ENCODE data around the gene RTEL1.

GRCh38 chr20:63736893-63737694 is 79.0 kb downstream of the RTEL1 start:
- TF ChIP-seq POLR2AphosphoS5 (IDR thresholded peaks at IDR 0.05; ENCODE audit: low read depth, low read length) (peak; percentile 34; the same call in 1 of the 2 replicates), POLR2A (IDR thresholded peaks at IDR 0.05; ENCODE audit: borderline replicate concordance, extremely low read depth, insufficient read depth, insufficient read length) (no peak), RAD21 (IDR thresholded peaks at IDR 0.05; ENCODE audit: low read depth) (no peak), ZFX (IDR thresholded peaks at IDR 0.05) (no peak), ATF3 (IDR thresholded peaks at IDR 0.05) (no peak), FOSL1 (IDR thresholded peaks at IDR 0.05; ENCODE audit: low read depth) (no peak)
- TF ChIP-seq, protein P1, sequence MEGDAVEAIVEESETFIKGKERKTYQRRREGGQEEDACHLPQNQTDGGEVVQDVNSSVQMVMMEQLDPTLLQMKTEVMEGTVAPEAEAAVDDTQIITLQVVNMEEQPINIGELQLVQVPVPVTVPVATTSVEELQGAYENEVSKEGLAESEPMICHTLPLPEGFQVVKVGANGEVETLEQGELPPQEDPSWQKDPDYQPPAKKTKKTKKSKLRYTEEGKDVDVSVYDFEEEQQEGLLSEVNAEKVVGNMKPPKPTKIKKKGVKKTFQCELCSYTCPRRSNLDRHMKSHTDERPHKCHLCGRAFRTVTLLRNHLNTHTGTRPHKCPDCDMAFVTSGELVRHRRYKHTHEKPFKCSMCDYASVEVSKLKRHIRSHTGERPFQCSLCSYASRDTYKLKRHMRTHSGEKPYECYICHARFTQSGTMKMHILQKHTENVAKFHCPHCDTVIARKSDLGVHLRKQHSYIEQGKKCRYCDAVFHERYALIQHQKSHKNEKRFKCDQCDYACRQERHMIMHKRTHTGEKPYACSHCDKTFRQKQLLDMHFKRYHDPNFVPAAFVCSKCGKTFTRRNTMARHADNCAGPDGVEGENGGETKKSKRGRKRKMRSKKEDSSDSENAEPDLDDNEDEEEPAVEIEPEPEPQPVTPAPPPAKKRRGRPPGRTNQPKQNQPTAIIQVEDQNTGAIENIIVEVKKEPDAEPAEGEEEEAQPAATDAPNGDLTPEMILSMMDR (IDR thresholded peaks at IDR 0.05 in 2 of 3, conservative IDR thresholded peaks at IDR 0.05 in 1 of 3; ENCODE audit: borderline replicate concordance in 1 of 3, insufficient read depth in 1 of 3, low read depth in 2 of 3, low read length in 2 of 3), result no peak

All from HCT116 (cell line).